ENCODE data around the gene ACHE.

The ACHE gene

GRCh38 chr7:100874577-100875355, 20.9 kb downstream of the ACHE start, which contains the start of gene SRRT:
Gene SRRT (plus strand): TSS chr7:100875103. CDS start chr7:100875591, 488 bp downstream.
- peak; percentile 93 for TF ChIP-seq POLR2AphosphoS5 (IDR thresholded peaks at IDR 0.05; ENCODE audit: borderline replicate concordance, low read depth, low read length)
- TF ChIP-seq EZH2 (IDR thresholded peaks at IDR 0.05), result no peak
- peak; percentile 87 for DNase-seq (ENCODE audit: low read depth, low spot score)
- Histone ChIP-seq H3K27ac (peak within 1 kb of the TSS; percentile 96), H3K4me3 (peak within 1 kb of the TSS; percentile 90), H3K9me3 (ENCODE audit: low read depth, low read length) (no peaks in the 10 kb centered on the region), H3K36me3 (ENCODE audit: insufficient read depth, low read length) (peaks cover 83% of the 10 kb centered on the region), H3K9ac (ENCODE audit: insufficient read length) (peak within 1 kb of the TSS; percentile 92)

GRCh38 chr7:100874300-100874576, 21.4 kb downstream of the ACHE start:
- Histone ChIP-seq H3K36me3 (ENCODE audit: insufficient read depth, low read length) (peaks cover 78% of the 10 kb centered on the region), H3K27ac (peak overlapping the region; percentile 96), H3K9ac (ENCODE audit: insufficient read length) (peak overlapping the region; percentile 92), H3K4me3 (peak overlapping the region; percentile 90), H3K9me3 (ENCODE audit: low read depth, low read length) (no peaks in the 10 kb centered on the region)
- TF ChIP-seq FOXP2 (optimal IDR thresholded peaks at IDR 0.05; ENCODE audit: control extremely low read depth, extremely low read length, insufficient read depth) (no peak), EZH2 (IDR thresholded peaks at IDR 0.05) (no peak), POLR2AphosphoS5 (IDR thresholded peaks at IDR 0.05; ENCODE audit: borderline replicate concordance, low read depth, low read length) (no peak)
- no peak for DNase-seq (ENCODE audit: low read depth, low spot score)

DNA sequence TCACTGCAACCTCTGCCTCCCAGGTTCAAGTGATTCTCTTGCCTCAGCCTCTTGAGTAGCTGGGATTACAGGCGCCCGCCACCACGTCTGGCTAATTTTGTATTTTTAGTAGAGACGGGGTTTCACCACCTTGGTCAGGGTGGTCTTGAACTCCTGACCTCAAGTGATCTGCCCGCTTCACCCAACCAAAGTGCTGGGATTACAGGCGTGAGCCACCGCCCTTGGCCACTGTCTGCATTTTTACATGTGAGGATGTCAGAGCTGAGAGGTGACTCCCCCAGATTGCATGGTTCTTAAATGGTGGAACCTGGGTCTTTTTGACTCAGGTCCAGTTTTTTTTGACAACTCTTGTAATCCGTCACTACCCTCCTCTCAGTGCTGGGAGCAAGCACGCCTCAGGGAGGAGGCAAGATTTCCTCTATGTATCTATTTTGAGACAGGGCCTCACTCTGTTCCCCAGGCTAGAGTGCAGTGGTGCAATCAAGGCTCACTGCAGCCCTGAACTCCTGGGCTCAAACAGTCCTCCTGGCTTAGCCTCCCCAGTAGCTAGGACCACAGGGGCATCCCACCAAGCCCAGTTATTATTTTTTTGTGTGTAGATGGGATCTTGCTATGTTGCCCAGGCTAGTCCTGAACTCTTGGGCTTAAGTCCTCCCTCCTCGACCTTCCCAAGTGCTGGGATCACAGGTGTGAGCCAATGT, 21.9 kb downstream of the ACHE start:
- Histone ChIP-seq H3K27ac (peak overlapping the region; percentile 96), H3K36me3 (ENCODE audit: insufficient read depth, low read length) (peaks cover 73% of the 10 kb centered on the region), H3K9me3 (ENCODE audit: low read depth, low read length) (no peaks in the 10 kb centered on the region), H3K4me3 (peak overlapping the region; percentile 90), H3K9ac (ENCODE audit: insufficient read length) (peak overlapping the region; percentile 92)
- TF ChIP-seq FOXP2 (optimal IDR thresholded peaks at IDR 0.05; ENCODE audit: control extremely low read depth, extremely low read length, insufficient read depth), result no peak
- TF ChIP-seq EZH2 (IDR thresholded peaks at IDR 0.05), result no peak
- TF ChIP-seq POLR2AphosphoS5 (IDR thresholded peaks at IDR 0.05; ENCODE audit: borderline replicate concordance, low read depth, low read length), result no peak
- DNase-seq (ENCODE audit: low read depth, low spot score), result no peak

DNA sequence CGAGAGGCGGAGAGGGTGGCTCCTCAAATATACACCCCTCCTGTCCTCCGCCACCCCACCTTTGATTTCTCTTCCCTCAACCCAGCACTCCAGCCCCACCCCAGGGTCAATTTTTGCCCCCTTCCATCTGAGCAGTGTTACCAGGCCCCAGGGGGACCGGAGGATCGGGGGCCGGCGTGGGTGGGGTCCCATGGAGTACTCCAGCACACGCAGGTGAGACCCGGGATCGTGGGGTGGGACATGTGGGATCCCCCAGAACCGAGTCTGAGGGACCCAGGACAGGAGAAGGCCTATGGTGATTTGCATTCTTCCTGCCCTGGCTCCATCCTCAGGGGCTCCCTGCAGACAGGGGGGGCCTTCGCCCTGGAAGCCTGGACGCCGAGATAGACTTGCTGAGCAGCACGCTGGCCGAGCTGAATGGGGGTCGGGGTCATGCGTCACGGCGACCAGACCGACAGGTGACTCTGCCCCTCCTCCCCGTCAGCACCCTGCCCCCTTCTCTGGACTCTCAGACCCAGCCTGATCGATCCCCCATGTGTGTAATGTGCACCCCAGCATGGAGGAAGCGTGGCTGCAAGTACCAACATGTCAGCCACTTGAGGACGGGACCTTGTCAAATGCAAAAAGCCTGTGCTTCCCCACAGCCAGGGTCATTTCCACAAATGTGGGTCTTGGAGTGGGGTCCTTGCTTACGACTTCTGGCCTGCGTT, 27.8 kb downstream of the ACHE start:
- TF ChIP-seq FOXP2 (optimal IDR thresholded peaks at IDR 0.05; ENCODE audit: control extremely low read depth, extremely low read length, insufficient read depth) (no peak), EZH2 (IDR thresholded peaks at IDR 0.05) (no peak), POLR2AphosphoS5 (IDR thresholded peaks at IDR 0.05; ENCODE audit: borderline replicate concordance, low read depth, low read length) (no peak)
- no peak for DNase-seq (ENCODE audit: low read depth, low spot score)
- H3K9me3 ChIP-seq (ENCODE audit: low read depth, low read length), result no peaks in the 10 kb centered on the region
- H3K27ac ChIP-seq, result peak overlapping the region; percentile 98
- peak overlapping the region; percentile 98 for H3K9ac ChIP-seq (ENCODE audit: insufficient read length)
- H3K4me3 ChIP-seq, result peak overlapping the region; percentile 92
- peaks cover 27% of the 10 kb centered on the region for H3K36me3 ChIP-seq (ENCODE audit: insufficient read depth, low read length)

GRCh38 chr7:100867040-100867775, 28.5 kb downstream of the ACHE start, which contains the start of gene TRIP6:
Gene TRIP6 (plus strand): TSS chr7:100867387. CDS start chr7:100867498, 111 bp downstream.
- peak; percentile 88 for TF ChIP-seq FOXP2 (optimal IDR thresholded peaks at IDR 0.05; ENCODE audit: control extremely low read depth, extremely low read length, insufficient read depth)
- TF ChIP-seq EZH2 (IDR thresholded peaks at IDR 0.05), result no peak
- TF ChIP-seq POLR2AphosphoS5 (IDR thresholded peaks at IDR 0.05; ENCODE audit: borderline replicate concordance, low read depth, low read length), result peak; percentile 89
- peak within 1 kb of the TSS; percentile 98 for H3K9ac ChIP-seq (ENCODE audit: insufficient read length)
- peak within 1 kb of the TSS; percentile 92 for H3K4me3 ChIP-seq
- H3K9me3 ChIP-seq (ENCODE audit: low read depth, low read length), result no peaks in the 10 kb centered on the region
- DNase-seq (ENCODE audit: low read depth, low spot score), result peak; percentile 66
- H3K27ac ChIP-seq, result peak within 1 kb of the TSS; percentile 98
- peaks cover 22% of the 10 kb centered on the region for H3K36me3 ChIP-seq (ENCODE audit: insufficient read depth, low read length)

- DNase-seq (ENCODE audit: low read depth, low spot score), result no peak
- peaks cover 19% of the 10 kb centered on the region for H3K36me3 ChIP-seq (ENCODE audit: insufficient read depth, low read length)
- peak overlapping the region; percentile 98 for H3K27ac ChIP-seq
- peak overlapping the region; percentile 98 for H3K9ac ChIP-seq (ENCODE audit: insufficient read length)
- H3K4me3 ChIP-seq, result peak overlapping the region; percentile 92
- no peaks in the 10 kb centered on the region for H3K9me3 ChIP-seq (ENCODE audit: low read depth, low read length)
- TF ChIP-seq FOXP2 (optimal IDR thresholded peaks at IDR 0.05; ENCODE audit: control extremely low read depth, extremely low read length, insufficient read depth) (no peak), EZH2 (IDR thresholded peaks at IDR 0.05) (no peak), POLR2AphosphoS5 (IDR thresholded peaks at IDR 0.05; ENCODE audit: borderline replicate concordance, low read depth, low read length) (no peak)
Observed at GRCh38 chr7:100866729-100867039, 29.0 kb downstream of the ACHE start.

GRCh38 chr7:100865938-100866728, 29.6 kb downstream of the ACHE start:
- no peak for DNase-seq (ENCODE audit: low read depth, low spot score)
- Histone ChIP-seq H3K9ac (ENCODE audit: insufficient read length) (peak overlapping the region; percentile 98), H3K27ac (peak overlapping the region; percentile 98), H3K9me3 (ENCODE audit: low read depth, low read length) (no peaks in the 10 kb centered on the region), H3K36me3 (ENCODE audit: insufficient read depth, low read length) (peaks cover 14% of the 10 kb centered on the region), H3K4me3 (peak overlapping the region; percentile 92)
- TF ChIP-seq POLR2AphosphoS5 (IDR thresholded peaks at IDR 0.05; ENCODE audit: borderline replicate concordance, low read depth, low read length), result no peak; the same call in 1 of the 2 replicates
- no peak for TF ChIP-seq EZH2 (IDR thresholded peaks at IDR 0.05)
- TF ChIP-seq FOXP2 (optimal IDR thresholded peaks at IDR 0.05; ENCODE audit: control extremely low read depth, extremely low read length, insufficient read depth), result no peak

All from SK-N-MC (cell line).